IMR-90 (cell line): ENCODE results near the gene QSOX2.

ENCODE experiments used
- BHLHE40 ChIP-seq: fragments of 150-350 bp; IDR thresholded peaks from 2 replicates; pipeline ENCODE4 v1.6.1; 2016; ENCODE audit warnings: mild to moderate bottlenecking, low read depth, low read length
- CEBPB ChIP-seq: IDR thresholded peaks from 2 replicates; pipeline ENCODE4 v1.6.1; 2012; ENCODE audit warnings: low read depth, low read length, improper control_type of control experiment
- CHD1 ChIP-seq: IDR thresholded peaks from 2 replicates; pipeline ENCODE4 v1.6.1; 2012; ENCODE audit warnings: low read depth, low read length, improper control_type of control experiment
- MAFK ChIP-seq: IDR thresholded peaks from 2 replicates; pipeline ENCODE4 v1.6.1; 2012; ENCODE audit warnings: low read depth, low read length, improper control_type of control experiment
- POLR2A ChIP-seq: IDR thresholded peaks from 2 replicates; pipeline ENCODE4 v1.6.1; 2012; ENCODE audit warnings: mild to moderate bottlenecking, low read depth, low read length
- RFX5 ChIP-seq: IDR thresholded peaks from 2 replicates; pipeline ENCODE4 v1.8.0; 2012; ENCODE audit warnings: low read depth, mild to moderate bottlenecking, low read length, moderate library complexity
- TF ChIP-seq, protein P1 (sequence below): conservative IDR thresholded peaks from 2 replicates; pipeline ENCODE4 v1.5.1; 2012; ENCODE audit warnings: mild to moderate bottlenecking, low read depth, low read length, improper control_type of control experiment

DNA sequence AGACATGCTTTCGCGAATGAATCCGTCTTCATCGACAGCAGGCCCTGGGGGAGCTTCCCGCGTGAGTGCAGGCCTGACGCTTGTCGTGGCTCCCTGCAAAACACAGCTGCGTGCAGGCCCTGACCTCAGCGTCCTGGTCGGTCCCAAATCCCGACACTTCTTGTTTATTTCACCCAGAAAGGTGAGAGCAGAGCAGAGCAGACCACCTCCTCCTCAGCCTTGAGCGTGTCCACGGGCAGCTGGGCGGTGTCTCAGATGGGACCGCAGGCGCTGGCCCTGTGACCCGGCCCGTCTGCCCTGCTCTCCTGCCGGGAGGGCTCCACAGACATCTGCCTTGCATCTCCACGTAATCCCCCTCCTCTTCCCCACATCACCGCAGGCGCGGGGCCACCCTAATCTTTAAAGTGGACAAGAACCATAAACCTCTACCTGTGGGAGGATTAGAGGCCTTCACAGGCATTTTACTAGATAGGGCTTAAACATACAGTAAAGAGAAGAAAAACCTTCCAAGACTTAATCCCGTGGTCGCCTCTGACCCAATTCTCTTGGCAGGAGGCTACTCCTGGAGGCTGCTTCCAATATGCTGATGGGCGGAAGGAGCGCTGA is 33.2 kb downstream of the QSOX2 start:
- TF ChIP-seq BHLHE40: no peak
- no peak for TF ChIP-seq POLR2A
- no peak for TF ChIP-seq CEBPB
- TF ChIP-seq CHD1: no peak
- TF ChIP-seq, protein P1, sequence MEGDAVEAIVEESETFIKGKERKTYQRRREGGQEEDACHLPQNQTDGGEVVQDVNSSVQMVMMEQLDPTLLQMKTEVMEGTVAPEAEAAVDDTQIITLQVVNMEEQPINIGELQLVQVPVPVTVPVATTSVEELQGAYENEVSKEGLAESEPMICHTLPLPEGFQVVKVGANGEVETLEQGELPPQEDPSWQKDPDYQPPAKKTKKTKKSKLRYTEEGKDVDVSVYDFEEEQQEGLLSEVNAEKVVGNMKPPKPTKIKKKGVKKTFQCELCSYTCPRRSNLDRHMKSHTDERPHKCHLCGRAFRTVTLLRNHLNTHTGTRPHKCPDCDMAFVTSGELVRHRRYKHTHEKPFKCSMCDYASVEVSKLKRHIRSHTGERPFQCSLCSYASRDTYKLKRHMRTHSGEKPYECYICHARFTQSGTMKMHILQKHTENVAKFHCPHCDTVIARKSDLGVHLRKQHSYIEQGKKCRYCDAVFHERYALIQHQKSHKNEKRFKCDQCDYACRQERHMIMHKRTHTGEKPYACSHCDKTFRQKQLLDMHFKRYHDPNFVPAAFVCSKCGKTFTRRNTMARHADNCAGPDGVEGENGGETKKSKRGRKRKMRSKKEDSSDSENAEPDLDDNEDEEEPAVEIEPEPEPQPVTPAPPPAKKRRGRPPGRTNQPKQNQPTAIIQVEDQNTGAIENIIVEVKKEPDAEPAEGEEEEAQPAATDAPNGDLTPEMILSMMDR: no peak
- TF ChIP-seq RFX5: no peak
- TF ChIP-seq MAFK: no peak
